CD4-positive, alpha-beta T cell treated with Interleukin-1 beta for 1 hour (primary cell): Measurements from ENCODE around the gene SRD5A1.
"Not testable (repeated sequence)": the region's sequence is repeated elsewhere in the genome, so short reads cannot be mapped to it uniquely, and the experiment has no call there.

Experiments
- DNase-seq, 2 donors: peaks; one replicate each; pipeline ENCODE4 v3.0.0-alpha.2; 2020 to 2022

Gene SRD5A1

DNA sequence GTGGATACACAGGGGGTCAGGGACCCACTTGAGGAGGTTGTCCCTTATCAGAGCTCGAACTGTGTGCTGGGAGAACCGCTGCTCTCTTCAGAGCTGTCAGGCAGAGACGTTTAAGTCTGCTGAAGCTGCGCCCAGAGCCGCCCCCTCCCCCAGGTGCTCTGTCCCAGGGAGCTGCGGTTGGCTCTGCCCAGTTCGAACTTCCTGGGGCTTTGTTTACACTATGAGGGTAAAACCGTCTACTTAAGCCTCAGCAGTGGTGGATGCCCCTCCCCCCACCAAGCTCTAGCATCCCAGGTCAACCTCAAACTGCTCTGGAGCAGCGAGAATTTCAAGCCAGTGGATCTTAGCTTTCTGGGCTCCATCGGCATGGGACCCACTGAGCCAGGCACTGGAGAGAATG, 15.9 kb downstream of the SRD5A1 start:
- DNase-seq = no peak

- no peak for DNase-seq
These were observed 16.4 kb downstream of the SRD5A1 start for GRCh38 chr5:6649681-6650080.

- DNase-seq = no peak
These were observed 18.8 kb downstream of the SRD5A1 start for GRCh38 chr5:6652025-6652424.

- DNase-seq = no peak
These were observed 22.2 kb downstream of the SRD5A1 start for GRCh38 chr5:6655432-6655831.

GRCh38 chr5:6656680-6657079, 23.4 kb downstream of the SRD5A1 start:
- DNase-seq = no peak

DNA sequence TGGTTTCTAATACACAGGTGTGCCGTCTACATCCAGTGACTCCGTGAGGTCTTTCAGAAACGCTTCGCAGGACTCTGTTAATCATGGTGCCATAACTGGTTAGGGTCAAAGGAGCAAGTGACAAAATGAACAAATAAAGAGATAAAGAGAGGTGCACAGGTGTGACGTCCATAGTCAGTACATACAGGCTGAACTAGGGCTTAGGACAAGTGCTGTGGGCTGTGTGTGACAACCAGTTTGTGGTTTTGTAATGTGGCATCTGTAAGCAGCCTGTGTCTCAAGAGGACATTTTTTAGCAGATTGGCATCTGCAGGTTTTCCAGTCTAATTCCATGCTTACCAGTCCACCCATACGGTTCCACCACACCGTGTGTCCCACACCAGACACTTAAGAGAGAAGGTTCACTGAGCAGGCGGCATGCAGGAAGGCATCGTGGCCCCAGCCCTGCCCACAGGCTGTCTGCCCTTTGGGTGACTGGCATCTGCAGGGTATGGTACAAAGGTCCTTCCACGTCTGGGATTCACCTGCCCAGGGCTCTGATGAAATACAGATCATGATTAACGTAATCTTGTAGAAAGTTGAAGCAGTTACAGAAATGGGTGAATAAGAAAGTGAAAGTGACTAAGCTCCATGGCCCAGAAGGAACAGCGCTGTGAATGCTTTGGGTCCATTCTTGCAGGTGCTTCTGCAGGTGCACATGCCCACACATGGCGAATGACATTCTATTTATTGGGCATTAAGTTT, 26.9 kb downstream of the SRD5A1 start:
- peak in 1 of 2 donors; percentile 19 for DNase-seq

GRCh38 chr5:6660688-6661087, 27.4 kb downstream of the SRD5A1 start:
- DNase-seq = no peak

DNA sequence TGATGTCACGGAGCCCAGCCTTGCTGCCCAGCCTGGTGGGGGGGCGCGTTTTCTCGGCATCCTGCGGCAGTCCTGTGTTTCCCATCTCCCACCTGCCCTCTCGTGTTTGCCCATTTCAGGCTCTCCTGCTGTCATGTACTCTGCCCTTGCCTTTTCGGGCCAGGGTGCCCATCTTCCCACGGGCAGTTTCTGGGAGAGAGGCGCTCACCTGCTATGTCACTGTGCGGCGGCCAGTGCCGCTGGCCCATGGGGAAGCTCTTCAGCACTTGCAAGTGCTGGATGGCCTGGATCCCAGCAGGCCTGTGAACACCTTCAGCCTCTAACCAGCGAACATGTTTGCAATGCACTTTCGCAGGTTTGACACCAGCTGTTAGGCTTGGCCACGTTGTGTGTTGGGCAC, 33.5 kb downstream of the SRD5A1 start:
- no peak for DNase-seq

- DNase-seq = no peak
These were observed 34.4 kb downstream of the SRD5A1 start for GRCh38 chr5:6667648-6668047.

DNA sequence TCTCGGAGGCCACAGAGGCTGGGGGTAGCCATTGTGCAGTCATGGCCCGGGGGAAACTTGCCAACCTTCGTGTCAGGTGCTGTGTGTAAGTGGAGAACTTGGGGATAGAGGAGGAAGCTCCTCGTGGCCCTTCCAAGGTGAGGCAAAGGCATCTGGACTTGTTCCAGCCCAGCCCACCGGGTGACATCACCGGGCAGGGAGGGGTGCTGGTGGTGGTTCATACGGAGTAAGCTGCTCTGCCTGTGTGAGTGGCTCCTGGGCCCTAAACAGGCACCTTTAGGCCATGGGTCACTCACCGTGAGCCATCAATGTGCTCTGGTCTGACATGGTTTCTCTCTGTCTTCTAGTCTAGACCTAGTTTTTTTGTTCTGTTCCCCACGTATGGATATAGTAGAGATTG, 35.5 kb downstream of the SRD5A1 start:
- DNase-seq = not testable (repeated sequence)

GRCh38 chr5:6673031-6673430, 39.8 kb downstream of the SRD5A1 start:
- no peak for DNase-seq

GRCh38 chr5:6673963-6674362, 40.7 kb downstream of the SRD5A1 start:
- no peak for DNase-seq

- DNase-seq = no peak
These were observed 41.2 kb downstream of the SRD5A1 start for GRCh38 chr5:6674421-6674820.

DNA sequence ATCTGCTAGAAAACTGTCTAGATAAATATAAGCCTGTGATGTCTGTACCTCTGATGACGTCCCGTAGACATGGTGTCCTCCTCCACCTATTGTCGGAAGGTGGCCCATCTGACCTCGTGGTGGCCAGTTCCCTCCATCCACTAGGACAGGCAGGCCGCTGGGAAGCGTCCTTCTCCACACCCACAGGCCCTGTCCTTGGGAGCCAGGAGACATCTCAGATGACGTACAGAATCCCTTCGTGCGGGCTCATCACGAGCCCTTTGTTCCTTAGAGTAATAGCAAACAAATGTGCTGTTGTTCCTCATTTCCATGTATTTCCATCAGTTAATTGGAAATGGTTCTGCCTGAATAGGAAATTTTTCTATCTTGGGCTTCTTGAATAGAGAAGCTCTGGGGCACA, 41.6 kb downstream of the SRD5A1 start:
- no peak for DNase-seq

- DNase-seq = no peak
These were observed 42.7 kb downstream of the SRD5A1 start for GRCh38 chr5:6675784-6676491.

DNA sequence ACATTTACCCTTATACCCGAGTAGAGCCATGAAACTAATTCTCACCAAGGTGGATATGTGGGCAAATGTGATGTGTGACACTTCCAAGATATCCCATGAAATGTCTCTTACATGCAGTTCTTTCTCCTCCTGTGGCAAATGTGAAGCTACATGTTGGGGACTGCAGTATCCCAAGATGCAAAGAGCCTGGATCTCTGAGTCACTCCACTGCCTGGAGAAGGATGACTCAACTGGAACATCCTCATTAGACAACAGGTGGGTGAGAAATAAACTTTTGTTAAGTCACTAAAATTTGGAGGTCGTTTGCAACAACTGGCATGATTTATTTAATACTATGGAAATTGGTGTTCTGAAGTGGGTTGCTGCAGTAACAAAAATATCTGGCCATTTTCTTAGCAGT, 43.5 kb downstream of the SRD5A1 start:
- no peak for DNase-seq

GRCh38 chr5:6678385-6678784, 45.1 kb downstream of the SRD5A1 start:
- DNase-seq = no peak

GRCh38 chr5:6680922-6681321, 47.7 kb downstream of the SRD5A1 start:
- no peak for DNase-seq

DNA sequence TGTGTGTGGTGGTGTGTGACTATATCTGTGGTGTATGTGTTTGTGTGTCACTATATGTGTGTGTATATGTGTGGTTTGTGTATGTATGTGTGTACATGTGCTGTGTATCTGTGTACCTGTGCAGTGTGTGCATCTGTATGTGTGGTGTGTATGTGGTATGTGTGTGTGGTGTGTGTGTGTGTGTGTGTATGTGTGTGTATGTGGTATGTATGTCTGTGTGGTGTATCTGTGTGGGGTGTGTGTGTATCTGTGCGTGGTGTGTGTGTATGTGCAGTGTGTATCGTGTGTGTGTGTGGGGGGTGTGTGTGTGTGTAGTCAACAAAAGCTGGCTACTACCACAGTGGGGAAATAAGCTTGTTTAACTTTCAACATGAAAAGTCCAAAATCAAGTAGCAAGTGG, 48.4 kb downstream of the SRD5A1 start:
- DNase-seq = no peak

DNA sequence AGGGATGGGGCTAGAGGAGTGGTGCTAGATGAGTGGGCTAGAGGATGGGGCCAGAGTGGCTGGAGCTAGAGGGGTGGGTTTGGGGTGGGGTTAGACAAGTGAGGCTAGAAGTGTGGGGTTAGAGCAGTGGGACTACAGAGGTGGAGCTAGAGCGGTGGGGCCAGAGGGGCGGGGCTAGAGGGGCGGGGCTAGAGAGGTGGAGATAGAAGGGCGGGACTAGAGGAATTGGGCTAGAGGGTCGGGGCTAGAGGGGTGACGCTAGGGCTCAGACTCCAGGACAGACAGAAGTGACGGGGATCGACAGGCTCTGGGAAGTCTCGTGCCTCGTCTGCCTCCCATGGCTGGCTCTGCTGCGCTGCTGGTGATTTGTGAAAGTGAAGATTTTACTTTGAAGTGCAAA, 49.0 kb downstream of the SRD5A1 start:
- DNase-seq = no peak

DNA sequence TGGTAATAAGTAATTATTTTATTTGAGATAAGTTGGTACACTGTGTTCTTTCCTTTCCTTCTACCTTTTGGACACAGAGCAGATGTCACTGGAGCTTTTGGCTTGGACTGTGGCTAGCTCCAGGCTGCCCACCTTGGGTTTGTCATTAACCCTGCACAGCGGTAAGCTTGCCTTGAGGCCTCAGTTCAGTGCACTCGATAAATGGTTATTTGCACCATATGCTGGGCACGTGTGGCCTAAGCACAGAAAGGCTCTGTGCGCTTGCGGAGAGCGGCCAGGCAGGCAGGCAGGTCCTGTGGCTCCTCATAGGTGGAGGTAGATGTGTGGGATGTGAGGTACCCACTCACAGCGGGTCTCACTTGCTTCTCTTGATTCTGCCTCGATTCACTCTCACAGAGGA, 50.0 kb downstream of the SRD5A1 start:
- no peak for DNase-seq

DNA sequence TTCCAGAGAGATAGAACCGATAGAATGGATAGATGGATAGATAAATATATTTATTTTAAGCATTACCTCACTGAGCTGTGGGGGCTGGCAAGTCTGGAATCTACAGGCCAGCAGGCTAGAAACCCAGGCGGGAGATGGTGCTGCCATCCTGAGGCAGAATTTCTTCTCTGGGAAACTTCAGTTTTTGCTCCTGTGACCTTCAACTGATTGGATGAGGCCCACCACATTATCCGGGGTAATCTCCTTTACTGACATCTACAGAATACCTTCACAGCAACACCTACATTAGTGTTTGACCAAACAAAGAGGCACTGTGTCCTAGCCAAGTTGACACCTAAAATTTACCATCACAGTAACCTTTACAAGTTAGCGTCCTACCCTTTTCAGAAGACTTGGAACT, 50.8 kb downstream of the SRD5A1 start:
- DNase-seq = no peak

GRCh38 chr5:6686501-6686900, 53.3 kb downstream of the SRD5A1 start:
- DNase-seq = no peak

DNA sequence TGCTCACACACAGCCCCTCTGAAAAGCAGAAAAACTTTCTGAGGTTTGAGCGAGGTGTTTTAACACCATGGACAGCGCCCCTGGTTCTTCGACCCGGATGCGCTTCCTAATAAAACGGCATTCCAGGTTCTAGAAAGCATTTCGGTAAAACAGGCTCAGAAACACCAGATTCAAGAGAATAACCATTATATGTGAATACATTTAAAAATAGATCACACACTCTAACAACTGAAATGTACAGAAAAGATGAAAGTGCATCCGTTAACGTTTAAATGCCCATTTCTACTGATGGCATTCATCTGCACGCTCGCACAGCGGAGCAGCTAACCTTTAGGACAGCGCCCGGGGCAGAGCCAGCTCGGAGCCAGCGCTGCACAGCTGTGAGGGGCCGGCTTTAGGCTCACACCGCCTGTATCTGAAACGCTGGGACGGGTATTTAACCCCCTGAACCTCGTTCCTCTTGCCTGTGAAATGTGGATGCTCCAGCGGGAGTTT, 53.7 kb downstream of the SRD5A1 start:
- no peak for DNase-seq

DNA sequence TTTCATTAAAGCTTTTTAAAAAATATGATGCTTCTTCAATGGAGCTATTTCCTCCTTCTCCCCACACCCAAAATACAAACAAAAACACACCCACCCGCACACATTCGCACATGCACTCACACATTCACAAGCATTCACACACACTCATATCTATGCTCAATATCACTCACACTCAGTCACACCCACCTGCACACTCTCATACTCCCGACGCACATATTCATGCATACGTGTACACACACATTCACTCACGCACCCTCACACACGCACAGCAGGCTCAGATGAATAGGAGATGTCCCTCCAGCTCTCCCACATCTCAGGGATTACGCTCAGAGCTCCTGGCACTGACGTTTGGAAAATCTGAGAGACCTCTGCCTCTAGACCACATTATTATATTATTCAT, 54.3 kb downstream of the SRD5A1 start:
- no peak for DNase-seq
